ENCODE data around the gene CDK5RAP2. TPM values are rescaled to one million over a fixed set of nuclear protein-coding genes. Genes with fewer than 3 reads are reported as not detected.
A peak's percentile ranks its signal among the peaks of the same experiment; 100 is the strongest.

Gene CDK5RAP2
- total and polyA plus RNA-seq, 9 of the 15 experiments (the other 6 are each of a cell fraction or from before 2014, with no cell fraction given) = 19.9 to 68.8 (median 42.2) TPM

DNA sequence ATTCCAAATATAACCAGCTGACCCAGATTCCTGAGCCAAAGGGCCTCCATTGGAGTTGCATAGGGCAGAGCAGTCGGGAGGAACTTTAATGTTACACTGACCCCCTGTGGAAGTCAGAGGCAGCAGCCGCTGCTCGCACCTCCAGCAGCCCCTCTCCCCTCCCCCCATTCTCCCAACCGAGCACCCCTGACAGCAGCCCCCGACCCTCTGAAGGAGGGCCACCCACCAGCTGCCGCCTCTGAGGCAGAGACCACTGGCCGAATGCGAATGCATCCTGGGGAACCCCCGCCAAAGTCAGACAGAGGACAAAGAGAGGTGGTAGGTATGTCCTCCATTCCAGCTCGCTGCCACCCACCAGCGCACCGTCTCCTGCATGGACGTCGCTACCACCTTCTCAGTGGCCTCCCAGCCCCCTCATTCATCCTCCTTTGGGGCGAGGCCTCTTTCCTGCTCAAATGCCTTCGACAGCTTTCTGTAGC lies 231.0 kb downstream of the CDK5RAP2 start (continued):
- TF ChIP-seq NEUROD1 (IDR thresholded peaks at IDR 0.05; ENCODE audit: borderline replicate concordance, low read depth, low read length, partially characterized antibody) (no peak), MAFK (IDR thresholded peaks at IDR 0.05; ENCODE audit: low read length) (no peak), PTRF (tag; IDR thresholded peaks at IDR 0.05) (no peak), TSHZ1 (CRISPR knock-in tag; IDR thresholded peaks at IDR 0.05) (no peak), TAF15 (IDR thresholded peaks at IDR 0.05; ENCODE audit: low read depth, low read length) (no peak), STAG1 (CRISPR knock-in tag; IDR thresholded peaks at IDR 0.05; ENCODE audit: borderline replicate concordance) (peak; percentile 41; the same call in 1 of the 2 replicates)
- TF ChIP-seq, protein P1, sequence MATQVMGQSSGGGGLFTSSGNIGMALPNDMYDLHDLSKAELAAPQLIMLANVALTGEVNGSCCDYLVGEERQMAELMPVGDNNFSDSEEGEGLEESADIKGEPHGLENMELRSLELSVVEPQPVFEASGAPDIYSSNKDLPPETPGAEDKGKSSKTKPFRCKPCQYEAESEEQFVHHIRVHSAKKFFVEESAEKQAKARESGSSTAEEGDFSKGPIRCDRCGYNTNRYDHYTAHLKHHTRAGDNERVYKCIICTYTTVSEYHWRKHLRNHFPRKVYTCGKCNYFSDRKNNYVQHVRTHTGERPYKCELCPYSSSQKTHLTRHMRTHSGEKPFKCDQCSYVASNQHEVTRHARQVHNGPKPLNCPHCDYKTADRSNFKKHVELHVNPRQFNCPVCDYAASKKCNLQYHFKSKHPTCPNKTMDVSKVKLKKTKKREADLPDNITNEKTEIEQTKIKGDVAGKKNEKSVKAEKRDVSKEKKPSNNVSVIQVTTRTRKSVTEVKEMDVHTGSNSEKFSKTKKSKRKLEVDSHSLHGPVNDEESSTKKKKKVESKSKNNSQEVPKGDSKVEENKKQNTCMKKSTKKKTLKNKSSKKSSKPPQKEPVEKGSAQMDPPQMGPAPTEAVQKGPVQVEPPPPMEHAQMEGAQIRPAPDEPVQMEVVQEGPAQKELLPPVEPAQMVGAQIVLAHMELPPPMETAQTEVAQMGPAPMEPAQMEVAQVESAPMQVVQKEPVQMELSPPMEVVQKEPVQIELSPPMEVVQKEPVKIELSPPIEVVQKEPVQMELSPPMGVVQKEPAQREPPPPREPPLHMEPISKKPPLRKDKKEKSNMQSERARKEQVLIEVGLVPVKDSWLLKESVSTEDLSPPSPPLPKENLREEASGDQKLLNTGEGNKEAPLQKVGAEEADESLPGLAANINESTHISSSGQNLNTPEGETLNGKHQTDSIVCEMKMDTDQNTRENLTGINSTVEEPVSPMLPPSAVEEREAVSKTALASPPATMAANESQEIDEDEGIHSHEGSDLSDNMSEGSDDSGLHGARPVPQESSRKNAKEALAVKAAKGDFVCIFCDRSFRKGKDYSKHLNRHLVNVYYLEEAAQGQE (IDR thresholded peaks at IDR 0.05; ENCODE audit: borderline replicate concordance) = peak; percentile 26; the same call in 1 of the 2 replicates
- TF ChIP-seq, protein P1 (CRISPR knock-in tag; IDR thresholded peaks at IDR 0.05; ENCODE audit: low read depth) = no peak
- TF ChIP-seq, protein P2, sequence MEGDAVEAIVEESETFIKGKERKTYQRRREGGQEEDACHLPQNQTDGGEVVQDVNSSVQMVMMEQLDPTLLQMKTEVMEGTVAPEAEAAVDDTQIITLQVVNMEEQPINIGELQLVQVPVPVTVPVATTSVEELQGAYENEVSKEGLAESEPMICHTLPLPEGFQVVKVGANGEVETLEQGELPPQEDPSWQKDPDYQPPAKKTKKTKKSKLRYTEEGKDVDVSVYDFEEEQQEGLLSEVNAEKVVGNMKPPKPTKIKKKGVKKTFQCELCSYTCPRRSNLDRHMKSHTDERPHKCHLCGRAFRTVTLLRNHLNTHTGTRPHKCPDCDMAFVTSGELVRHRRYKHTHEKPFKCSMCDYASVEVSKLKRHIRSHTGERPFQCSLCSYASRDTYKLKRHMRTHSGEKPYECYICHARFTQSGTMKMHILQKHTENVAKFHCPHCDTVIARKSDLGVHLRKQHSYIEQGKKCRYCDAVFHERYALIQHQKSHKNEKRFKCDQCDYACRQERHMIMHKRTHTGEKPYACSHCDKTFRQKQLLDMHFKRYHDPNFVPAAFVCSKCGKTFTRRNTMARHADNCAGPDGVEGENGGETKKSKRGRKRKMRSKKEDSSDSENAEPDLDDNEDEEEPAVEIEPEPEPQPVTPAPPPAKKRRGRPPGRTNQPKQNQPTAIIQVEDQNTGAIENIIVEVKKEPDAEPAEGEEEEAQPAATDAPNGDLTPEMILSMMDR (IDR thresholded peaks at IDR 0.05 in 2 of 3, conservative IDR thresholded peaks at IDR 0.05 in 1 of 3; ENCODE audit: insufficient read depth in 2 of 3, low read depth in 1 of 3, low read length in 3 of 3) = peak; percentile 62 to 72 (median 69)

Data from K562 (cell line).